Measurements from ENCODE around the gene ZNF385B.

DNA sequence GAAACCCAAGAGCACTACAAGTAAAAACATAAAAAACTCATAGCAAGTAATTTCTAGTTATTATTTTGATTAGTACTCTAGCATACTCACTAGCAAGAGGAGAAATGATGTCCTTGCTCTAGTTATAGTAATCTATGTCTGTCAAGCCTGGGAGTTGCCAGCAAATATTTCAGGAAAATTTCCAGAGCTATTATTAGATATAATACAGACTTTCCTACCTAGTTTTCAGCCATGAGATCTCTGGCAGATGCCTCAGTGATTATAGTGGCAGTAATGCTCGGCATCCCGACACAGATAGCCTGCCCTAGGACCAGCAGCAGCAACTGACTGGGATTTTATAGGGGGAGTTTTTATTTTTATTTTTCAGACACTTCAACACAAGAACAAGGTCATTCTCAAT, 224.4 kb downstream of the ZNF385B start:
- TF ChIP-seq, protein P1, sequence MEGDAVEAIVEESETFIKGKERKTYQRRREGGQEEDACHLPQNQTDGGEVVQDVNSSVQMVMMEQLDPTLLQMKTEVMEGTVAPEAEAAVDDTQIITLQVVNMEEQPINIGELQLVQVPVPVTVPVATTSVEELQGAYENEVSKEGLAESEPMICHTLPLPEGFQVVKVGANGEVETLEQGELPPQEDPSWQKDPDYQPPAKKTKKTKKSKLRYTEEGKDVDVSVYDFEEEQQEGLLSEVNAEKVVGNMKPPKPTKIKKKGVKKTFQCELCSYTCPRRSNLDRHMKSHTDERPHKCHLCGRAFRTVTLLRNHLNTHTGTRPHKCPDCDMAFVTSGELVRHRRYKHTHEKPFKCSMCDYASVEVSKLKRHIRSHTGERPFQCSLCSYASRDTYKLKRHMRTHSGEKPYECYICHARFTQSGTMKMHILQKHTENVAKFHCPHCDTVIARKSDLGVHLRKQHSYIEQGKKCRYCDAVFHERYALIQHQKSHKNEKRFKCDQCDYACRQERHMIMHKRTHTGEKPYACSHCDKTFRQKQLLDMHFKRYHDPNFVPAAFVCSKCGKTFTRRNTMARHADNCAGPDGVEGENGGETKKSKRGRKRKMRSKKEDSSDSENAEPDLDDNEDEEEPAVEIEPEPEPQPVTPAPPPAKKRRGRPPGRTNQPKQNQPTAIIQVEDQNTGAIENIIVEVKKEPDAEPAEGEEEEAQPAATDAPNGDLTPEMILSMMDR (IDR thresholded peaks at IDR 0.05): no peak
- TF ChIP-seq POLR2A (IDR thresholded peaks at IDR 0.05): no peak
